Colonic mucosa (tissue), 4 donors: Measurements from ENCODE around the gene POU6F2. TPM values are rescaled to one million over a fixed set of nuclear protein-coding genes. Genes with fewer than 3 reads are reported as not detected.

Source experiments
- DNase-seq: peaks from one replicate; pipeline ENCODE4 v3.0.0-alpha.2; 2020
- H3K27ac ChIP-seq: fragments of 200-600 bp; one replicate; pipeline ENCODE4 v1.8.0; 2021
- H3K27me3 ChIP-seq: fragments of 200-600 bp; one replicate; pipeline ENCODE4 v1.8.0; 2021
- H3K36me3 ChIP-seq: fragments of 200-600 bp; one replicate; pipeline ENCODE4 v1.8.0; 2021
- H3K4me1 ChIP-seq: fragments of 200-600 bp; one replicate; pipeline ENCODE4 v1.8.0; 2021; ENCODE audit warnings: mild to moderate bottlenecking
- H3K4me3 ChIP-seq: fragments of 200-600 bp; one replicate; pipeline ENCODE4 v1.8.0; 2021
- H3K9ac ChIP-seq, 2 donors: one replicate each; pipeline ENCODE4 v1.7.0; 2013; ENCODE audit warnings: control low read depth in 2 of 2, low read depth in 2 of 2, low read length in 2 of 2
- H3K9me3 ChIP-seq: fragments of 200-600 bp; one replicate; pipeline ENCODE4 v1.8.0; 2021
- CTCF ChIP-seq: fragments of 200-600 bp; IDR thresholded peaks from one replicate; pipeline ENCODE4 v1.8.0; 2022; ENCODE audit warnings: antibody characterized with exemption, mild to moderate bottlenecking
- intact Hi-C: fragments of 100-400 bp; cut with DNase I; formaldehyde crosslinking; loops from one replicate; pipeline ENCODE4 v1.14.1; 2022
- total RNA-seq, 2 donors: library from RNA; stranded (reverse); fragmentation: NEBNext Ultra II Directional in 1 of 2; extraction: Animal tissue kit (Norgen Biotek cat#: 25700) in 1 of 2; gene quantifications; one replicate each; pipeline ENCODE4 v1.2.1, GENCODE V29; 2021
- donor health status: healthy.
- donor health status: DM: no; HTN: no; CAD: no.
- donor health status: DM: no; HTN: no; CAD: no.

Gene POU6F2
- total RNA-seq, 2 donors from 2014 or later = 1.3 TPM; not detected in 1

GRCh38 chr7:39349452-39350123 is 371.9 kb downstream of the POU6F2 start:
- DNase-seq = no peak
- H3K4me1 ChIP-seq = no peaks in the 10 kb centered on the region
- H3K4me3 ChIP-seq = no peak overlapping the region
- H3K27me3 ChIP-seq = no peaks in the 10 kb centered on the region
- no peak overlapping the region for H3K27ac ChIP-seq
- TF ChIP-seq CTCF = no peak
- H3K9ac ChIP-seq = no peak overlapping the region
- intact Hi-C loops = no loop called here
- no peaks in the 10 kb centered on the region for H3K9me3 ChIP-seq
- no peaks in the 10 kb centered on the region for H3K36me3 ChIP-seq

GRCh38 chr7:39353615-39354376 is 376.1 kb downstream of the POU6F2 start:
- no peaks in the 10 kb centered on the region for H3K27me3 ChIP-seq
- no peaks in the 10 kb centered on the region for H3K4me1 ChIP-seq
- DNase-seq = no peak
- no peak overlapping the region for H3K9ac ChIP-seq
- intact Hi-C loops = no loop called here
- no peaks in the 10 kb centered on the region for H3K9me3 ChIP-seq
- H3K36me3 ChIP-seq = no peaks in the 10 kb centered on the region
- no peak for TF ChIP-seq CTCF
- H3K4me3 ChIP-seq = no peak overlapping the region
- no peak overlapping the region for H3K27ac ChIP-seq

- intact Hi-C loops = no loop called here
- Histone ChIP-seq H3K9me3 (no peaks in the 10 kb centered on the region), H3K9ac (no peak overlapping the region), H3K27ac (no peak overlapping the region), H3K36me3 (no peaks in the 10 kb centered on the region), H3K4me3 (no peak overlapping the region), H3K4me1 (no peaks in the 10 kb centered on the region), H3K27me3 (no peaks in the 10 kb centered on the region)
- no peak for DNase-seq
- no peak for TF ChIP-seq CTCF
These were observed 378.0 kb downstream of the POU6F2 start for GRCh38 chr7:39355664-39356063.

- Histone ChIP-seq H3K9me3 (no peaks in the 10 kb centered on the region), H3K4me3 (no peak overlapping the region), H3K27me3 (no peaks in the 10 kb centered on the region), H3K9ac (no peak overlapping the region), H3K36me3 (no peaks in the 10 kb centered on the region), H3K4me1 (no peaks in the 10 kb centered on the region), H3K27ac (no peak overlapping the region)
- no peak for TF ChIP-seq CTCF
- intact Hi-C loops = no loop called here
- DNase-seq = no peak
These were observed 378.6 kb downstream of the POU6F2 start for GRCh38 chr7:39356172-39356925.

- H3K9me3 ChIP-seq = no peaks in the 10 kb centered on the region
These were observed 379.9 kb downstream of the POU6F2 start for GRCh38 chr7:39357648-39358047.

More at GRCh38 chr7:39357648-39358047, 379.9 kb downstream of the POU6F2 start:
- Histone ChIP-seq H3K4me3 (no peak overlapping the region), H3K27me3 (no peaks in the 10 kb centered on the region), H3K36me3 (no peaks in the 10 kb centered on the region), H3K4me1 (no peaks in the 10 kb centered on the region), H3K9ac (no peak overlapping the region), H3K27ac (no peak overlapping the region)
- intact Hi-C loops = no loop called here
- TF ChIP-seq CTCF = no peak
- no peak for DNase-seq
